ENCODE data around the gene DNAH2.

DNA sequence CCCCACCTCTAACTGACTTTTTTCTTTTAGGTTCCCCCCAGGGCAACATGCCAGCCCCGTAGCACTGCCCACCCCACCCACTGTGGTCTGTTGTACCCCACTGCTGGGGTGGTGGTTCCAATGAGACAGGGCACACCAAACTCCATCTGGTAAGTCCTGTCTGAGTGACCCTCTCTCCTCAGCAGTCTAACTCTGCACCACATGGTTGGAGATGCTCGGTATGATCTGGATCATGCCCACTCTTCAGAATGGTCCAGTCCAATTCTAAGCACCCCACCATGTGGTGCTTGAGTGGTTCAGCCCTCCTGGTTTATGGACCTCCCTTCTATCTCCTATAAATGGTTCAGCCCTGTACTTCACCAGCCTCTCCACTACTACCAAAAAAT is 122.3 kb downstream of the DNAH2 start:
- no peak for TF ChIP-seq SREBF1 (IDR thresholded peaks at IDR 0.05; ENCODE audit: borderline replicate concordance, low read depth, low read length)
- TF ChIP-seq, protein P1, sequence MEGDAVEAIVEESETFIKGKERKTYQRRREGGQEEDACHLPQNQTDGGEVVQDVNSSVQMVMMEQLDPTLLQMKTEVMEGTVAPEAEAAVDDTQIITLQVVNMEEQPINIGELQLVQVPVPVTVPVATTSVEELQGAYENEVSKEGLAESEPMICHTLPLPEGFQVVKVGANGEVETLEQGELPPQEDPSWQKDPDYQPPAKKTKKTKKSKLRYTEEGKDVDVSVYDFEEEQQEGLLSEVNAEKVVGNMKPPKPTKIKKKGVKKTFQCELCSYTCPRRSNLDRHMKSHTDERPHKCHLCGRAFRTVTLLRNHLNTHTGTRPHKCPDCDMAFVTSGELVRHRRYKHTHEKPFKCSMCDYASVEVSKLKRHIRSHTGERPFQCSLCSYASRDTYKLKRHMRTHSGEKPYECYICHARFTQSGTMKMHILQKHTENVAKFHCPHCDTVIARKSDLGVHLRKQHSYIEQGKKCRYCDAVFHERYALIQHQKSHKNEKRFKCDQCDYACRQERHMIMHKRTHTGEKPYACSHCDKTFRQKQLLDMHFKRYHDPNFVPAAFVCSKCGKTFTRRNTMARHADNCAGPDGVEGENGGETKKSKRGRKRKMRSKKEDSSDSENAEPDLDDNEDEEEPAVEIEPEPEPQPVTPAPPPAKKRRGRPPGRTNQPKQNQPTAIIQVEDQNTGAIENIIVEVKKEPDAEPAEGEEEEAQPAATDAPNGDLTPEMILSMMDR (IDR thresholded peaks at IDR 0.05 in 2 of 3, conservative IDR thresholded peaks at IDR 0.05 in 1 of 3; ENCODE audit: insufficient read depth in 2 of 3, low read depth in 1 of 3, low read length in 3 of 3), result no peak
- no peak for TF ChIP-seq CCAR2 (IDR thresholded peaks at IDR 0.05; ENCODE audit: low read depth, low read length)
- TF ChIP-seq HMGN3 (IDR thresholded peaks at IDR 0.05; ENCODE audit: borderline replicate concordance, extremely low read depth, insufficient read length, low read depth, low read length), result no peak

All from K562 (cell line).